ENCODE results near the gene TSPYL2.

The TSPYL2 gene

GRCh38 chrX:53114864-53115549, 32.8 kb downstream of the TSPYL2 start:
- no peak for TF ChIP-seq CTCF (IDR thresholded peaks at IDR 0.05)

GRCh38 chrX:53115550-53115874, 33.3 kb downstream of the TSPYL2 start:
- TF ChIP-seq CTCF (IDR thresholded peaks at IDR 0.05), result no peak

GRCh38 chrX:53116101-53116500, 33.9 kb downstream of the TSPYL2 start:
- TF ChIP-seq CTCF (IDR thresholded peaks at IDR 0.05), result no peak

- TF ChIP-seq CTCF (IDR thresholded peaks at IDR 0.05), result no peak
Observed at GRCh38 chrX:53122013-53122412, 39.8 kb downstream of the TSPYL2 start.

GRCh38 chrX:53125506-53125905, 43.3 kb downstream of the TSPYL2 start:
- TF ChIP-seq CTCF (IDR thresholded peaks at IDR 0.05), result no peak

- no peak for TF ChIP-seq CTCF (IDR thresholded peaks at IDR 0.05)
Observed at GRCh38 chrX:53126377-53126776, 44.2 kb downstream of the TSPYL2 start.

GRCh38 chrX:53128097-53128749, 46.1 kb downstream of the TSPYL2 start:
- no peak for TF ChIP-seq CTCF (IDR thresholded peaks at IDR 0.05)

Data from LNCAP (cell line).